Esophagus muscularis mucosa (tissue), 4 donors: ENCODE measurements around the gene PRRX2. TPM values are rescaled to one million over a fixed set of nuclear protein-coding genes. Genes with fewer than 3 reads are reported as not detected.

Experiments
- DNase-seq: peaks from one replicate; pipeline ENCODE4 v3.0.0-alpha.2; 2017; ENCODE audit errors: extremely low spot score
- H3K27ac ChIP-seq, 4 donors: fragments of 200-600 bp; sonication (generic); replicated peaks in 1 of 4; 1 replicate in 3 of 4; 2 replicates in 1 of 4; pipeline ENCODE4 v1.5.1; 2016 to 2019; ENCODE audit warnings: mild to moderate bottlenecking in 1 of 4
- H3K27me3 ChIP-seq, 4 donors: fragments of 200-600 bp; sonication (generic); one replicate each; pipeline versions ENCODE4 v1.5.1 to v1.6.0; 2016 to 2019
- H3K36me3 ChIP-seq, 4 donors: fragments of 200-600 bp; sonication (generic); one replicate each; pipeline ENCODE4 v1.5.1; 2016 to 2019
- H3K4me1 ChIP-seq, 4 donors: fragments of 200-600 bp; sonication (generic); one replicate each; pipeline ENCODE4 v1.5.1; 2016 to 2019
- H3K4me3 ChIP-seq, 4 donors: fragments of 200-600 bp; sonication (generic); 1 replicate in 2 of 4; 2 replicates in 2 of 4; pipeline ENCODE4 v1.5.1; 2016 to 2019; ENCODE audit warnings: mild to moderate bottlenecking in 4 of 4, moderate library complexity in 1 of 4
- H3K9me3 ChIP-seq, 4 donors: fragments of 200-600 bp; sonication (generic); 1 replicate in 3 of 4; 2 replicates in 1 of 4; pipeline ENCODE4 v1.5.1; 2016 to 2019
- CTCF ChIP-seq, 3 experiments: fragments of 200-600 bp in 2 of 3; fragments of 450-650 bp in 1 of 3; sonication (generic) in 2 of 3; IDR thresholded peaks; one replicate each; pipeline ENCODE4 v1.5.1; 2017 to 2019; ENCODE audit warnings: antibody characterized with exemption in 3 of 3, mild to moderate bottlenecking in 2 of 3, moderate library complexity in 1 of 3
- EP300 ChIP-seq: sonication (generic); formaldehyde crosslinking; IDR thresholded peaks from one replicate; pipeline ENCODE4 v1.6.1; 2017; ENCODE audit warnings: antibody characterized with exemption
- POLR2A ChIP-seq: fragments of 450-650 bp; IDR thresholded peaks from one replicate; pipeline ENCODE4 v1.6.1; 2017; ENCODE audit warnings: antibody characterized with exemption, moderate library complexity, mild to moderate bottlenecking, low read depth
- POLR2AphosphoS5 ChIP-seq, 2 donors: sonication (generic); formaldehyde crosslinking; IDR thresholded peaks; one replicate each; pipeline ENCODE4 v1.6.1; 2017; ENCODE audit warnings: antibody characterized with exemption in 2 of 2
- WGBS: methylation state at CpG from one replicate; pipeline ENCODE4 v1.1.5; 2018; 5-methylcytosine and 5-hydroxymethylcytosine counted together
- intact Hi-C: fragments of 100-400 bp; cut with DNase I; formaldehyde crosslinking; loops from one replicate; pipeline ENCODE4 v1.15.1; 2023
- total RNA-seq, 4 donors: library from RNA; depleted of rRNA; stranded (reverse); fragments of >200 nt; gene quantifications; one replicate each; pipeline versions ENCODE4 v1.1.0 to v1.2.1, GENCODE V29; 2016

The PRRX2 gene
- total RNA-seq, 4 donors from 2014 or later: 1.7 to 13.1 (median 6.2) TPM

- Histone ChIP-seq H3K4me3 (no peak overlapping the region), H3K4me1 (peaks cover 23 to 40% (median 37%) of the 10 kb centered on the region in 4 donors), H3K27ac (peak overlapping the region in 3 of 4 donors; percentile 42 to 91 (median 44)), H3K36me3 (peaks cover 41 to 58% (median 57%) of the 10 kb centered on the region in 4 donors), H3K9me3 (no peaks in the 10 kb centered on the region), H3K27me3 (no peaks in the 10 kb centered on the region)
- DNase-seq: no peak
- WGBS: 90% methylated on average over 17 of the region's 17 CpGs
- intact Hi-C loops: no loop called here
- TF ChIP-seq CTCF (IDR thresholded peaks at IDR 0.05): no peak
Measured at GRCh38 chr9:129639034-129639630, 26.3 kb upstream of the PRRX2 start.

- H3K4me3 ChIP-seq: no peak overlapping the region
- TF ChIP-seq POLR2AphosphoS5 (IDR thresholded peaks at IDR 0.05): no peak
- TF ChIP-seq CTCF (IDR thresholded peaks at IDR 0.05): no peak
- no peak for TF ChIP-seq EP300
- no peak for TF ChIP-seq POLR2A
- no peaks in the 10 kb centered on the region for H3K9me3 ChIP-seq
- peaks cover 23 to 40% (median 37%) of the 10 kb centered on the region in 4 donors for H3K4me1 ChIP-seq
- H3K27me3 ChIP-seq: no peaks in the 10 kb centered on the region
- intact Hi-C loops: loop anchor here (5.0 kb wide), 1 partner anchor 98 kb away; no protein-coding TSS in a partner anchor
- peak overlapping the region; percentile 42 to 91 (median 62) for H3K27ac ChIP-seq
- DNase-seq: no peak
- 31% methylated on average over 5 of the region's 12 CpGs for WGBS
- H3K36me3 ChIP-seq: peaks cover 35 to 52% (median 51%) of the 10 kb centered on the region in 4 donors
Measured at GRCh38 chr9:129639756-129640085, 25.7 kb upstream of the PRRX2 start.

GRCh38 chr9:129640086-129640870 is 25.2 kb upstream of the PRRX2 start:
- H3K9me3 ChIP-seq: no peaks in the 10 kb centered on the region
- H3K4me1 ChIP-seq: peaks cover 23 to 40% (median 37%) of the 10 kb centered on the region in 4 donors
- H3K27ac ChIP-seq: peak overlapping the region; percentile 42 to 91 (median 62)
- WGBS: 67% methylated on average over 22 of the region's 25 CpGs
- H3K4me3 ChIP-seq: peak overlapping the region; percentile 82 to 96 (median 91)
- H3K36me3 ChIP-seq: peaks cover 30 to 46% (median 45%) of the 10 kb centered on the region in 4 donors
- intact Hi-C loops: loop anchor here (5.0 kb wide), 1 partner anchor 97 kb away; no protein-coding TSS in a partner anchor
- TF ChIP-seq EP300 (no peak), POLR2AphosphoS5 (IDR thresholded peaks at IDR 0.05) (no peak), POLR2A (no peak), CTCF (IDR thresholded peaks at IDR 0.05) (no peak)
- H3K27me3 ChIP-seq: no peaks in the 10 kb centered on the region
- no peak for DNase-seq

- 14% methylated on average over 18 of the region's 44 CpGs for WGBS
- Histone ChIP-seq H3K4me3 (peak overlapping the region; percentile 82 to 96 (median 91)), H3K4me1 (peaks cover 23 to 40% (median 37%) of the 10 kb centered on the region in 4 donors), H3K36me3 (peaks cover 24 to 38% (median 37%) of the 10 kb centered on the region in 4 donors), H3K27ac (peak overlapping the region; percentile 81 to 91 (median 86)), H3K27me3 (no peaks in the 10 kb centered on the region), H3K9me3 (no peaks in the 10 kb centered on the region)
- TF ChIP-seq CTCF (IDR thresholded peaks at IDR 0.05) (no peak), EP300 (no peak), POLR2AphosphoS5 (IDR thresholded peaks at IDR 0.05) (no peak), POLR2A (no peak)
- intact Hi-C loops: loop anchor here (5.0 kb wide), 1 partner anchor 96 kb away; no protein-coding TSS in a partner anchor
- no peak for DNase-seq
Measured at GRCh38 chr9:129640871-129641749, 24.3 kb upstream of the PRRX2 start.
